Skeletal muscle satellite cell (primary cell): ENCODE data around the gene SIL1.
A peak's percentile ranks its signal among the peaks of the same experiment; 100 is the strongest.

Experiments
- H3K27me3 ChIP-seq: 2 replicates; pipeline ENCODE4 v1.7.0; 2013; ENCODE audit warnings: low read length; ENCODE audit not compliant: control insufficient read depth, insufficient read depth
- H3K36me3 ChIP-seq: 2 replicates; pipeline ENCODE4 v1.7.0; 2013; ENCODE audit warnings: mild to moderate bottlenecking, control low read depth, low read length; ENCODE audit not compliant: insufficient read depth
- H3K4me1 ChIP-seq: 2 replicates; pipeline ENCODE4 v1.7.0; 2013; ENCODE audit warnings: low read length; ENCODE audit not compliant: control insufficient read depth, insufficient read depth
- H3K4me2 ChIP-seq: 2 replicates; pipeline ENCODE4 v1.7.0; 2013; ENCODE audit warnings: mild to moderate bottlenecking, low read length
- H3K4me3 ChIP-seq: 2 replicates; pipeline ENCODE4 v1.7.0; 2013; ENCODE audit warnings: low read length
- H3K9ac ChIP-seq: 2 replicates; pipeline ENCODE4 v1.7.0; 2013; ENCODE audit warnings: mild to moderate bottlenecking, low read depth, low read length, moderate library complexity
- H3K9me3 ChIP-seq: replicated peaks from 2 replicates; pipeline ENCODE4 v1.7.0; 2013; ENCODE audit warnings: mild to moderate bottlenecking, control low read depth, low read length

Gene SIL1

GRCh38 chr5:139149477-139150199 lies 48.5 kb downstream of the SIL1 start:
- H3K9me3 ChIP-seq: no peaks in the 10 kb centered on the region
- H3K27me3 ChIP-seq: no peaks in the 10 kb centered on the region
- H3K4me2 ChIP-seq: no peak overlapping the region
- peaks cover 14% of the 10 kb centered on the region for H3K4me1 ChIP-seq
- no peaks in the 10 kb centered on the region for H3K36me3 ChIP-seq
- no peak overlapping the region for H3K4me3 ChIP-seq
- no peak overlapping the region for H3K9ac ChIP-seq

- Histone ChIP-seq H3K9ac (no peak overlapping the region), H3K4me2 (no peak overlapping the region), H3K4me3 (no peak overlapping the region), H3K27me3 (no peaks in the 10 kb centered on the region), H3K9me3 (no peaks in the 10 kb centered on the region), H3K4me1 (peaks cover 14% of the 10 kb centered on the region), H3K36me3 (no peaks in the 10 kb centered on the region)
These were observed 49.2 kb downstream of the SIL1 start for GRCh38 chr5:139148986-139149385.

- Histone ChIP-seq H3K36me3 (no peaks in the 10 kb centered on the region), H3K4me1 (peaks cover 14% of the 10 kb centered on the region), H3K9ac (no peak overlapping the region), H3K27me3 (no peaks in the 10 kb centered on the region), H3K4me2 (no peak overlapping the region), H3K4me3 (no peak overlapping the region), H3K9me3 (no peaks in the 10 kb centered on the region)
These were observed 49.9 kb downstream of the SIL1 start for GRCh38 chr5:139148306-139148705.

- no peak overlapping the region for H3K4me2 ChIP-seq
- no peaks in the 10 kb centered on the region for H3K27me3 ChIP-seq
- no peak overlapping the region for H3K4me3 ChIP-seq
- H3K9me3 ChIP-seq: no peaks in the 10 kb centered on the region
- H3K4me1 ChIP-seq: peaks cover 14% of the 10 kb centered on the region
- no peaks in the 10 kb centered on the region for H3K36me3 ChIP-seq
- H3K9ac ChIP-seq: no peak overlapping the region
These were observed 50.6 kb downstream of the SIL1 start for GRCh38 chr5:139147483-139148087.

GRCh38 chr5:139146809-139147482 lies 51.2 kb downstream of the SIL1 start:
- no peak overlapping the region for H3K9ac ChIP-seq
- H3K4me2 ChIP-seq: no peak overlapping the region
- H3K4me3 ChIP-seq: no peak overlapping the region
- peaks cover 16% of the 10 kb centered on the region for H3K4me1 ChIP-seq
- H3K36me3 ChIP-seq: no peaks in the 10 kb centered on the region
- no peaks in the 10 kb centered on the region for H3K9me3 ChIP-seq
- no peaks in the 10 kb centered on the region for H3K27me3 ChIP-seq

GRCh38 chr5:139141446-139142204 lies 56.5 kb downstream of the SIL1 start:
- Histone ChIP-seq H3K36me3 (no peaks in the 10 kb centered on the region), H3K9ac (no peak overlapping the region), H3K27me3 (no peaks in the 10 kb centered on the region), H3K4me2 (no peak overlapping the region), H3K9me3 (no peaks in the 10 kb centered on the region), H3K4me3 (no peak overlapping the region), H3K4me1 (peaks cover 38% of the 10 kb centered on the region)

GRCh38 chr5:139140591-139141071 lies 57.5 kb downstream of the SIL1 start:
- Histone ChIP-seq H3K4me1 (peaks cover 38% of the 10 kb centered on the region), H3K9me3 (no peaks in the 10 kb centered on the region), H3K27me3 (no peaks in the 10 kb centered on the region), H3K36me3 (no peaks in the 10 kb centered on the region), H3K4me3 (no peak overlapping the region), H3K4me2 (peak overlapping the region; percentile 11), H3K9ac (no peak overlapping the region)

GRCh38 chr5:139138809-139139208 lies 59.4 kb downstream of the SIL1 start:
- Histone ChIP-seq H3K9me3 (no peaks in the 10 kb centered on the region), H3K36me3 (no peaks in the 10 kb centered on the region), H3K4me2 (peak overlapping the region; percentile 3), H3K9ac (no peak overlapping the region), H3K4me1 (peaks cover 35% of the 10 kb centered on the region), H3K4me3 (no peak overlapping the region), H3K27me3 (no peaks in the 10 kb centered on the region)

- Histone ChIP-seq H3K4me2 (no peak overlapping the region), H3K4me3 (no peak overlapping the region), H3K9ac (no peak overlapping the region), H3K9me3 (no peaks in the 10 kb centered on the region), H3K27me3 (no peaks in the 10 kb centered on the region), H3K4me1 (peaks cover 35% of the 10 kb centered on the region), H3K36me3 (no peaks in the 10 kb centered on the region)
These were observed 60.1 kb downstream of the SIL1 start for GRCh38 chr5:139138109-139138508.

- Histone ChIP-seq H3K4me3 (no peak overlapping the region), H3K36me3 (no peaks in the 10 kb centered on the region), H3K27me3 (no peaks in the 10 kb centered on the region), H3K9ac (no peak overlapping the region), H3K4me2 (no peak overlapping the region), H3K9me3 (no peaks in the 10 kb centered on the region), H3K4me1 (peaks cover 35% of the 10 kb centered on the region)
These were observed 60.5 kb downstream of the SIL1 start for GRCh38 chr5:139137697-139138096.

- Histone ChIP-seq H3K9me3 (no peaks in the 10 kb centered on the region), H3K27me3 (no peaks in the 10 kb centered on the region), H3K4me1 (peaks cover 28% of the 10 kb centered on the region), H3K9ac (no peak overlapping the region), H3K36me3 (no peaks in the 10 kb centered on the region), H3K4me3 (no peak overlapping the region), H3K4me2 (no peak overlapping the region)
These were observed 63.3 kb downstream of the SIL1 start for GRCh38 chr5:139134906-139135305.
